ENCODE data around the gene NME1. TPM values are rescaled to one million over a fixed set of nuclear protein-coding genes. Genes with fewer than 3 reads are reported as not detected.

NME1 gene
- total and polyA plus RNA-seq, 9 of the 15 experiments (the other 6 are each of a cell fraction or from before 2014, with no cell fraction given) = 449 to 1,588 (median 604) TPM

GRCh38 chr17:51121620-51122472 lies 31.5 kb upstream of the NME1 start (continued):
- TF ChIP-seq ZC3H8 (IDR thresholded peaks at IDR 0.05) (no peak), RBM25 (IDR thresholded peaks at IDR 0.05; ENCODE audit: low read depth, low read length, severe bottlenecking) (no peak), ZNF253 (CRISPR knock-in tag; conservative IDR thresholded peaks at IDR 0.05) (no peak), HEY1 (CRISPR knock-in tag; IDR thresholded peaks at IDR 0.05; ENCODE audit: borderline replicate concordance) (no peak), ZNF212 (CRISPR knock-in tag; IDR thresholded peaks at IDR 0.05) (no peak), TAF7 (tag; IDR thresholded peaks at IDR 0.05) (no peak), ZFX (CRISPR knock-in tag; IDR thresholded peaks at IDR 0.05) (peak; percentile 77), U2AF1 (optimal IDR thresholded peaks at IDR 0.05; ENCODE audit: low read depth, low read length) (no peak), ZFPM2 (CRISPR knock-in tag; IDR thresholded peaks at IDR 0.05) (no peak), TFAP4 (CRISPR knock-in tag; IDR thresholded peaks at IDR 0.05; ENCODE audit: borderline replicate concordance) (peak; percentile 94), SETDB1 (IDR thresholded peaks at IDR 0.05; ENCODE audit: low read length) (peak; percentile 75), SNIP1 (IDR thresholded peaks at IDR 0.05; ENCODE audit: low read depth) (no peak; the same call in 1 of the 2 replicates), CBX5 (IDR thresholded peaks at IDR 0.05; ENCODE audit: borderline replicate concordance, low read depth) (0 out of 2 replicates have a peak, but pooled peaks have one; percentile 55), GATAD2B (IDR thresholded peaks at IDR 0.05; ENCODE audit: borderline replicate concordance) (no peak), MCM2 (IDR thresholded peaks at IDR 0.05; ENCODE audit: low read depth) (no peak), GATAD2A (IDR thresholded peaks at IDR 0.05) (no peak; the same call in 1 of the 2 replicates), NCOA1 (IDR thresholded peaks at IDR 0.05; ENCODE audit: low read depth) (peak; percentile 57; the same call in 1 of the 2 replicates), FOXP4 (CRISPR knock-in tag; IDR thresholded peaks at IDR 0.05; ENCODE audit: borderline replicate concordance) (no peak), GMEB1 (CRISPR knock-in tag; IDR thresholded peaks at IDR 0.05) (peak; percentile 38; the same call in 1 of the 2 replicates), NFE2L1 (tag; IDR thresholded peaks at IDR 0.05; ENCODE audit: borderline replicate concordance, low read depth) (no peak), POU5F1 (IDR thresholded peaks at IDR 0.05; ENCODE audit: borderline replicate concordance, low read depth, low read length, partially characterized antibody) (no peak), POLR3A (IDR thresholded peaks at IDR 0.05; ENCODE audit: borderline replicate concordance, extremely low read depth, insufficient read depth, insufficient read length) (no peak), SIX5 (IDR thresholded peaks at IDR 0.05; ENCODE audit: borderline replicate concordance in 1 of 2, insufficient read depth in 1 of 2, low read depth in 1 of 2, low read length in 2 of 2) (no peak), TAF9B (IDR thresholded peaks at IDR 0.05; ENCODE audit: partially characterized antibody) (peak; percentile 97)

Measured in K562 (cell line).